HepG2 (cell line): ENCODE measurements around the gene CABLES2. TPM values are rescaled to one million over a fixed set of nuclear protein-coding genes. Genes with fewer than 3 reads are reported as not detected.

ENCODE experiments used
- CBX2 ChIP-seq, 2 experiments: fragments of 200-600 bp in 1 of 2; sonication (generic); formaldehyde crosslinking in 1 of 2; IDR thresholded peaks; 2 replicates each; pipeline versions ENCODE4 v1.7.0 to v1.8.1; 2018 to 2022; ENCODE audit warnings: low read depth in 2 of 2, low read length in 1 of 2, mild to moderate bottlenecking in 1 of 2, missing genetic modification reagents in 1 of 2
- IKZF4 ChIP-seq: sonication (generic); formaldehyde crosslinking; IDR thresholded peaks from 2 replicates; pipeline ENCODE4 v1.5.1; 2020; ENCODE audit warnings: borderline replicate concordance, mild to moderate bottlenecking, low read depth, missing genetic modification reagents; ENCODE audit errors: not compliant biosample characterization
- MIXL1 ChIP-seq: IDR thresholded peaks from 2 replicates; pipeline ENCODE4 v1.6.1; 2016
- NFKBIZ ChIP-seq: IDR thresholded peaks from 2 replicates; pipeline ENCODE4 v1.6.1; 2018; ENCODE audit warnings: missing genetic modification reagents, missing compliant biosample characterization
- POLR2A ChIP-seq, 2 experiments: IDR thresholded peaks; 2 replicates each; pipeline ENCODE4 v1.6.1; 2011; ENCODE audit warnings: low read depth in 2 of 2, low read length in 2 of 2, mild to moderate bottlenecking in 1 of 2, moderate library complexity in 1 of 2; ENCODE audit not compliant: insufficient read depth in 1 of 2
- SOX5 ChIP-seq: IDR thresholded peaks from 2 replicates; pipeline ENCODE4 v1.6.1; 2016; ENCODE audit warnings: borderline replicate concordance
- ZBTB21 ChIP-seq: sonication (generic); formaldehyde crosslinking; IDR thresholded peaks from 2 replicates; pipeline ENCODE4 v1.4.0; 2020; ENCODE audit warnings: missing genetic modification reagents
- ZNF550 ChIP-seq: sonication (generic); formaldehyde crosslinking; IDR thresholded peaks from 2 replicates; pipeline ENCODE4 v1.4.0; 2020; ENCODE audit warnings: mild to moderate bottlenecking, missing genetic modification reagents, borderline replicate concordance
- ZSCAN20 ChIP-seq: sonication (generic); formaldehyde crosslinking; IDR thresholded peaks from 2 replicates; pipeline ENCODE4 v1.4.0; 2020; ENCODE audit warnings: missing genetic modification reagents, mild to moderate bottlenecking, borderline replicate concordance
- polyA plus RNA-seq, 8 experiments: library from polyadenylated mRNA; depleted of rRNA in 3 of 8; stranded (reverse) in 7 of 8; unstranded in 1 of 8; fragments of >200 nt; fragmentation: Illumina TruSeq in 4 of 8; extraction: Trizol in 4 of 8; gene quantifications; 2 replicates each; pipeline versions ENCODE4 v1.2.1 to v1.2.3, GENCODE V29; 2011 to 2016; ENCODE audit warnings: low read depth in 4 of 8, missing spikeins in 1 of 8, mixed read lengths in 1 of 8; ENCODE audit not compliant: insufficient read depth in 1 of 8
- total RNA-seq, 5 experiments: library from RNA; depleted of rRNA; stranded (reverse); fragments of >200 nt; fragmentation: Illumina TruSeq; extraction: Trizol; gene quantifications; 2 replicates each; pipeline ENCODE4 v1.2.3, GENCODE V29; 2016; ENCODE audit warnings: low read depth in 1 of 5
- TF ChIP-seq, protein P1 (sequence below): sonication (generic); formaldehyde crosslinking; IDR thresholded peaks from 2 replicates; pipeline ENCODE4 v1.9.0; 2022; ENCODE audit warnings: low read depth, missing genetic modification reagents
- TF ChIP-seq, protein P2 (sequence below): sonication (generic); formaldehyde crosslinking; IDR thresholded peaks from 2 replicates; pipeline ENCODE4 v1.8.0; 2022; ENCODE audit warnings: low read depth, missing genetic modification reagents
- TF ChIP-seq, protein P3 (sequence below): sonication (generic); formaldehyde crosslinking; IDR thresholded peaks from 2 replicates; pipeline ENCODE4 v1.5.1; 2020; ENCODE audit warnings: mild to moderate bottlenecking, missing genetic modification reagents
- TF ChIP-seq, protein P4 (sequence below): sonication (generic); formaldehyde crosslinking; IDR thresholded peaks from 2 replicates; pipeline ENCODE4 v1.4.0; 2020; ENCODE audit warnings: mild to moderate bottlenecking, missing genetic modification reagents, borderline replicate concordance
- TF ChIP-seq, protein P5 (sequence below): sonication (generic); formaldehyde crosslinking; conservative IDR thresholded peaks from 2 replicates; pipeline ENCODE4 v1.4.0; 2020; ENCODE audit warnings: missing genetic modification reagents

Gene CABLES2
- total and polyA plus RNA-seq, 2 of the 13 experiments (the other 11 are each of a cell fraction or from before 2014, with no cell fraction given) = 5.2 to 9.7 TPM

DNA sequence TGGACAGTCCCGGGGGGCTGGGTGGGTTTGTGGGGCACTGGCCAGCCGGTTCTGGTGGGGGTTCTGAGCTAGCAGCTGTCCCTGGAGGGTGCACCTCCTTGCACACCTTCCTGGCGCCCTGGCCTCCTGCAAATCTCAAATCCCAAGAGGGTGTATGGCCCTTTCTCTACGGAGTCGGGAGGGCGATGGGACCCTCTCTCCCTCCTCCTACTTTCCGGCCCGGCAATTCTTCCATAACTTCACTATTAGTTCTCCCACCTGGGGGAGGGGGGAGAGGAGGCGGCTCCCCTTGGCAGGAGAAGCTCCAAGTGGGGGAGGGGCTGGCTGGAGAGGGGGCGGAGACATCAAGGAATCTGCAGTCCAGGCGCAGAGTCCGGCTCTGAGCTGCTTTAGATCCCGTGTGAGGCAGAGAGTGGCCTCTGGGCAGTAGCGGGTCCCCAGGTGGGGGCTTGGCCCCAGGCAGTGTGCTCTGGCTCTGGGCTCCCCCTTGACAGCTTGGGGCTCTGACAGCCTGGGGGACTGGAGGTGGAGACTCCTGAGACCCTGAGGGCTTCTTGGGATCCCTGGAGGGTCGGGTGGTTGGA, 38.6 kb downstream of the CABLES2 start (continued):
- TF ChIP-seq, protein P1, sequence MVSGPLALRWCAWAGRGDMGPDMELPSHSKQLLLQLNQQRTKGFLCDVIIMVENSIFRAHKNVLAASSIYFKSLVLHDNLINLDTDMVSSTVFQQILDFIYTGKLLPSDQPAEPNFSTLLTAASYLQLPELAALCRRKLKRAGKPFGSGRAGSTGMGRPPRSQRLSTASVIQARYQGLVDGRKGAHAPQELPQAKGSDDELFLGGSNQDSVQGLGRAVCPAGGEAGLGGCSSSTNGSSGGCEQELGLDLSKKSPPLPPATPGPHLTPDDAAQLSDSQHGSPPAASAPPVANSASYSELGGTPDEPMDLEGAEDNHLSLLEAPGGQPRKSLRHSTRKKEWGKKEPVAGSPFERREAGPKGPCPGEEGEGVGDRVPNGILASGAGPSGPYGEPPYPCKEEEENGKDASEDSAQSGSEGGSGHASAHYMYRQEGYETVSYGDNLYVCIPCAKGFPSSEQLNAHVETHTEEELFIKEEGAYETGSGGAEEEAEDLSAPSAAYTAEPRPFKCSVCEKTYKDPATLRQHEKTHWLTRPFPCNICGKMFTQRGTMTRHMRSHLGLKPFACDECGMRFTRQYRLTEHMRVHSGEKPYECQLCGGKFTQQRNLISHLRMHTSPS (CRISPR knock-in tag) = peak; percentile 33; the same call in 1 of the 2 replicates
- TF ChIP-seq, protein P2, sequence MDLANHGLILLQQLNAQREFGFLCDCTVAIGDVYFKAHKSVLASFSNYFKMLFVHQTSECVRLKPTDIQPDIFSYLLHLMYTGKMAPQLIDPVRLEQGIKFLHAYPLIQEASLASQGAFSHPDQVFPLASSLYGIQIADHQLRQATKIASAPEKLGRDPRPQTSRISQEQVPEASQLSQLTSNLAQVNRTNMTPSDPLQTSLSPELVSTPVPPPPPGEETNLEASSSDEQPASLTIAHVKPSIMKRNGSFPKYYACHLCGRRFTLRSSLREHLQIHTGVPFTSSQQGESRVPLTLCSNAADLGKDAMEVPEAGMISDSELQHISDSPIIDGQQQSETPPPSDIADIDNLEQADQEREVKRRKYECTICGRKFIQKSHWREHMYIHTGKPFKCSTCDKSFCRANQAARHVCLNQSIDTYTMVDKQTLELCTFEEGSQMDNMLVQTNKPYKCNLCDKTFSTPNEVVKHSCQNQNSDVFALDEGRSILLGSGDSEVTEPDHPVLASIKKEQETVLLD (CRISPR knock-in tag) = peak; percentile 55
- TF ChIP-seq, protein P3, sequence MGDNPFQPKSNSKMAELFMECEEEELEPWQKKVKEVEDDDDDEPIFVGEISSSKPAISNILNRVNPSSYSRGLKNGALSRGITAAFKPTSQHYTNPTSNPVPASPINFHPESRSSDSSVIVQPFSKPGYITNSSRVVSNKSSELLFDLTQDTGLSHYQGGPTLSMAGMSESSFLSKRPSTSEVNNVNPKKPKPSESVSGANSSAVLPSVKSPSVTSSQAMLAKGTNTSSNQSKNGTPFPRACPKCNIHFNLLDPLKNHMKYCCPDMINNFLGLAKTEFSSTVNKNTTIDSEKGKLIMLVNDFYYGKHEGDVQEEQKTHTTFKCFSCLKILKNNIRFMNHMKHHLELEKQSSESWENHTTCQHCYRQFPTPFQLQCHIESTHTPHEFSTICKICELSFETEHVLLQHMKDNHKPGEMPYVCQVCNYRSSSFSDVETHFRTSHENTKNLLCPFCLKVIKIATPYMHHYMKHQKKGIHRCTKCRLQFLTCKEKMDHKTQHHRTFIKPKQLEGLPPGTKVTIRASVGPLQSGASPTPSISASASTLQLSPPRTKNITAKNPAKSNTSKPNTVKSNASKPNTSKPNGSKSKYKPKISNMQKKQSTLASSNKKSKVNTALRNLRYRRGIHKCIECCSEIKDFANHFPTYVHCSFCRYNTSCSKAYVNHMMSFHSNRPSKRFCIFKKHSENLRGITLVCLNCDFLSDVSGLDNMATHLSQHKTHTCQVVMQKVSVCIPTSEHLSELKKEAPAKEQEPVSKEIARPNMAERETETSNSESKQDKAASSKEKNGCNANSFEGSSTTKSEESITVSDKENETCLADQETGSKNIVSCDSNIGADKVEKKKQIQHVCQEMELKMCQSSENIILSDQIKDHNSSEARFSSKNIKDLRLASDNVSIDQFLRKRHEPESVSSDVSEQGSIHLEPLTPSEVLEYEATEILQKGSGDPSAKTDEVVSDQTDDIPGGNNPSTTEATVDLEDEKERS (CRISPR knock-in tag) = no peak
- TF ChIP-seq, protein P4, sequence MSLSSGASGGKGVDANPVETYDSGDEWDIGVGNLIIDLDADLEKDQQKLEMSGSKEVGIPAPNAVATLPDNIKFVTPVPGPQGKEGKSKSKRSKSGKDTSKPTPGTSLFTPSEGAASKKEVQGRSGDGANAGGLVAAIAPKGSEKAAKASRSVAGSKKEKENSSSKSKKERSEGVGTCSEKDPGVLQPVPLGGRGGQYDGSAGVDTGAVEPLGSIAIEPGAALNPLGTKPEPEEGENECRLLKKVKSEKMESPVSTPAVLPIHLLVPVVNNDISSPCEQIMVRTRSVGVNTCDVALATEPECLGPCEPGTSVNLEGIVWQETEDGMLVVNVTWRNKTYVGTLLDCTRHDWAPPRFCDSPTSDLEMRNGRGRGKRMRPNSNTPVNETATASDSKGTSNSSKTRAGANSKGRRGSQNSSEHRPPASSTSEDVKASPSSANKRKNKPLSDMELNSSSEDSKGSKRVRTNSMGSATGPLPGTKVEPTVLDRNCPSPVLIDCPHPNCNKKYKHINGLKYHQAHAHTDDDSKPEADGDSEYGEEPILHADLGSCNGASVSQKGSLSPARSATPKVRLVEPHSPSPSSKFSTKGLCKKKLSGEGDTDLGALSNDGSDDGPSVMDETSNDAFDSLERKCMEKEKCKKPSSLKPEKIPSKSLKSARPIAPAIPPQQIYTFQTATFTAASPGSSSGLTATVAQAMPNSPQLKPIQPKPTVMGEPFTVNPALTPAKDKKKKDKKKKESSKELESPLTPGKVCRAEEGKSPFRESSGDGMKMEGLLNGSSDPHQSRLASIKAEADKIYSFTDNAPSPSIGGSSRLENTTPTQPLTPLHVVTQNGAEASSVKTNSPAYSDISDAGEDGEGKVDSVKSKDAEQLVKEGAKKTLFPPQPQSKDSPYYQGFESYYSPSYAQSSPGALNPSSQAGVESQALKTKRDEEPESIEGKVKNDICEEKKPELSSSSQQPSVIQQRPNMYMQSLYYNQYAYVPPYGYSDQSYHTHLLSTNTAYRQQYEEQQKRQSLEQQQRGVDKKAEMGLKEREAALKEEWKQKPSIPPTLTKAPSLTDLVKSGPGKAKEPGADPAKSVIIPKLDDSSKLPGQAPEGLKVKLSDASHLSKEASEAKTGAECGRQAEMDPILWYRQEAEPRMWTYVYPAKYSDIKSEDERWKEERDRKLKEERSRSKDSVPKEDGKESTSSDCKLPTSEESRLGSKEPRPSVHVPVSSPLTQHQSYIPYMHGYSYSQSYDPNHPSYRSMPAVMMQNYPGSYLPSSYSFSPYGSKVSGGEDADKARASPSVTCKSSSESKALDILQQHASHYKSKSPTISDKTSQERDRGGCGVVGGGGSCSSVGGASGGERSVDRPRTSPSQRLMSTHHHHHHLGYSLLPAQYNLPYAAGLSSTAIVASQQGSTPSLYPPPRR (CRISPR knock-in tag) = 0 out of 2 replicates have a peak, but pooled peaks have one; percentile 14
- no peak for TF ChIP-seq SOX5 (CRISPR knock-in tag)
- no peak for TF ChIP-seq ZSCAN20 (CRISPR knock-in tag)
- 0 out of 2 replicates have a peak, but pooled peaks have one; percentile 13 for TF ChIP-seq ZNF550 (CRISPR knock-in tag)
- TF ChIP-seq NFKBIZ (CRISPR knock-in tag) = peak; percentile 20; the same call in 1 of the 2 replicates
- no peak for TF ChIP-seq ZBTB21 (CRISPR knock-in tag)
- no peak for TF ChIP-seq CBX2 (IDR thresholded peaks at IDR 0.05; ENCODE audit: low read depth, low read length)
- no peak for TF ChIP-seq CBX2 (CRISPR knock-in tag; IDR thresholded peaks at IDR 0.05; ENCODE audit: low read depth)
- TF ChIP-seq, protein P5, sequence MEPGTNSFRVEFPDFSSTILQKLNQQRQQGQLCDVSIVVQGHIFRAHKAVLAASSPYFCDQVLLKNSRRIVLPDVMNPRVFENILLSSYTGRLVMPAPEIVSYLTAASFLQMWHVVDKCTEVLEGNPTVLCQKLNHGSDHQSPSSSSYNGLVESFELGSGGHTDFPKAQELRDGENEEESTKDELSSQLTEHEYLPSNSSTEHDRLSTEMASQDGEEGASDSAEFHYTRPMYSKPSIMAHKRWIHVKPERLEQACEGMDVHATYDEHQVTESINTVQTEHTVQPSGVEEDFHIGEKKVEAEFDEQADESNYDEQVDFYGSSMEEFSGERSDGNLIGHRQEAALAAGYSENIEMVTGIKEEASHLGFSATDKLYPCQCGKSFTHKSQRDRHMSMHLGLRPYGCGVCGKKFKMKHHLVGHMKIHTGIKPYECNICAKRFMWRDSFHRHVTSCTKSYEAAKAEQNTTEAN (CRISPR knock-in tag) = 0 out of 2 replicates have a peak, but pooled peaks have one; percentile 42
- TF ChIP-seq IKZF4 (CRISPR knock-in tag) = peak; percentile 25
- TF ChIP-seq MIXL1 = no peak
- TF ChIP-seq POLR2A (IDR thresholded peaks at IDR 0.05; ENCODE audit: insufficient read depth in 1 of 2, low read depth in 2 of 2, low read length in 2 of 2) = peak in 1 of 2 experiments; percentile 86; a peak in 1 of 4 replicates
